Activated CD4-positive, alpha-beta T cell treated with anti-CD3 and anti-CD28 coated beads, Interleukin-10, Interleukin-2, amounts not matched to agents 100 ng/mL and 50 ng/mL, durations not matched to agents 16 hours and 8 hours (primary cell): ENCODE data around the gene ENOX2.
A peak's percentile ranks its signal among the peaks of the same experiment; 100 is the strongest.

Experiments used
- DNase-seq: peaks from one replicate; pipeline ENCODE4 v3.0.0-alpha.2; 2020

Gene ENOX2

DNA sequence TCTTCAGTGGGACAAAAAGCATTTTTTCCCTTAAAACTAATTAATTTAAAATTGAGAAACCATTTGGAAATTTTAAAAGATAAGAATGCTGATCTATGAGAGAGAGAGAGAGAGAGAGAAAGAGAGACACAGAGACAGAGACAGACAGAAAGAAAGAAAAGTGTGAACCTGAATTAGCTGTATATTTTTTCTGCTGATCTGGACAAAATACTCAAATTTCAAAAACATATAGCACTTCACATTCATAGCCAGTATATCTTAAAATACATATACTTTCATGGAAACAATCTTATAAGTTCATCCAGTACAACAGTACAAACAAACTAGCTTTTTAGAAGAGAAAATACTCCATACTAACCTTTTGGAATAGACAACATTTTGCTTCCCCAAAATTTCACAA, 18.4 kb downstream of the ENOX2 start:
- no peak for DNase-seq

DNA sequence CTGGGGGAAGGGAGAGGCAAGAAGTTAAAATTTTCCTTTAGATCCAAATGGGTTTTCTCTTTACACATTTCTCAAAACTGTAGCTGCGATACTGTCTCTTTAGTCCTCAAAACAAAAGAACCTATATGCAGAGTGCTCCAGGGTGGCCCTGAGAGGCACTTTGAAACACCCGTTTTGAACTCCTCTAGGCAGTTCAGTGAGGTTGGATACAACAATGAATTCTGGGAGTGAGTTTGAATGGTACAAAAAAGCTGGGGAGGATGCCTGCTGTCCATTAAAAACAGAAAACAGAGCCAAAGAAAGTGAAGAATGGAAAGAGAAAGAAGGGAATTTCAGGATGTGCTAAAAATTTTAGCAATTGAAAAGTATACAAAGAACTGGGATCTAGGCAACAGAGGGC, 23.1 kb downstream of the ENOX2 start:
- no peak for DNase-seq

DNA sequence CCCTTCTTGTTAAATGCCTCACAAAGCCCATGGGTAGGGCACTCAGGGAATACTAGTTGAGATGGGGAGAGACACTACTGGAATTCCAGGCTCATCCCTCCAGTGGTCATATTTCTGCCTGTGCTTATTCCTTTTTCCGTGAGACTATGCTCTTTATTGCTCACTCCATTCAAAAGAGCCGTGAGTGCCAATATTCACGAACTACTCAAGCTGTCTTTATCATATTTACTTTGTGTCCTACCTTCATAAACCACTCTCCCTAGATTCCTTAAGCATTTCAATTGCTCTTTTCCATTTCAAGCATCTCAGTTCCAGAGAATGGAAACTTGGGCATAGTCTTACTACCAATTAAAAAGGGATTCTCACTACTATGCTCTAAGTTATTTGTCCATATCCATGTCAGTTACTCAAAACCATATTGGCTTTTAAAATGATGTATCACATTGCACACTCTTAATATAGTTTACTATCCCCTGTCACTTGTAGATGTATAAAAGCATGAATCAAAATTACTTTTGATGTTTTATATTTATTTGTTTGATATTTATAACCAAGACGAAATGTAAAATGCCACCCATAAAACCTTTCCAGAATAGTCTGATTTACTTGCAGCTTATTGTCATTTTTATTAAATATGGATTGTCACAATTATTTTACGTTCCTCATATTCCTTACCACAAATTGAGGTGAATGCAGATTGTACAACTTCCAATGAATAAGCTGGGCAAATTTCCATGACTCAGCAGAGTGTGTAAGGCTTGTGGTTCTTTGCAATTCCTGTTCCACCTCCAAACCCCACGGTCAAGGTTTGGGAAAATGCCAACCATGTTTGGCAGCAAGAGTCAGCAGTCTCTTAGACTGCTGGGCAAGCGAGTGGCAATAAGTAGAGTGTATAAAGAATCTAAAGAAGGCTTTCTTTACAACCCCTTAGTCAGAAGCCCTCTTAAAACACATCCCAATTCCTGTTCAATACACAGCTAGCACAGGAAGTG, 24.4 kb downstream of the ENOX2 start:
- no peak for DNase-seq

DNA sequence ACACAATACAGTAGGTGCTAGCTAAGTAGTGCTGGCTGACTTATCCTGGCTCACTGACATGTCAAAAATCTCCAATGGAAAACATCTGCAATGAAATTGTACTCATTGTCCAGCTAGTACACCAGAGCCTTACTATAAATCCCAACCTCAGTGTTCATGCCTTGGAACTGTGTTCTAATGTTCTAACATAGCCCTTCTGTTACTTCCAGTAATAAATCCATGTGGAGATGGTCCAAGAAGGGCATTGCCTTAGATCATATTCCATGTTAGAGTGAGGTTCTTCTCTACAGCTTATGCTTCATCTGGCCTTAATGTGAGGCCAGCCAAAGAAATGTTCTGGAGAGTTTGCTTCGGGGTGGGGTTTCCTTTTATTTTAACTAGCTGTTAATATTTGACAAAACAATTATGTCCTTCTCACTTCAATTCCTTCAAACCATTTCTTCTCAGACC, 25.1 kb downstream of the ENOX2 start:
- no peak for DNase-seq

DNA sequence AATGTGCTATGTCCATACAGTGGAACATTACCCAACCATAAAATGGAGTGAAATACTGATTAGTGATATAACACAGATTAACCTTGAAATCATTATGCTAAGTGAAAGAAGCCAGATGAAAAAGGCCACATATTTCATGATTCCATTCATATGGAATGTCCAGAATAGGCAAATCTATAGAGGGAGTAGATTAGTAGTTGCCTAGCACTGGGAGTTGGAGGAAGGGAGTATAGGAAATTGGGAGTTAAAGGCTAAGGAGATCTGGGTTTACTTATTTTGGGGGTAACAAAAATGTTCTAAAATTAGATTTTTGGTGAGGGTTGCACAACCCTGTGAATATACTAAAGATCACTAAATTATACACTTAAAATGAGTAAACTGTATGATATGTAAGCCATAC, 26.8 kb downstream of the ENOX2 start:
- no peak for DNase-seq

DNA sequence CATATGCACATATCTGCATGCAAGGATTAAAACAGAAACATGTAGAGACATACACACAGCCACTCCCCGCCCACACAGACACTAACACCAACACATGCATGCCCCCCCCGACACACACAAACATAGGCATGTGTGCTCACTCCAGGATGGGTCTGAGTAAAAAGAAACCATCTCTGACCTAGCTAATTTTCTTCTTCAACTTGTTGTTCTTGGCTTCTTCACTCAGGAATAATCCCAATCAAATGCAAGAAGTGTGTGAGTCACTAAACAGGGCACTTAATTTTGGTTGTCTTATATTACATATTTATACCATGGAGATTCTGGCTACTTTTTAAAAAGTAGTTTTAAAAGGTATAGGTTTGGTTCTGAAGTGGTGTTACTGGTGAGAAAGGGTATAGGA, 28.3 kb downstream of the ENOX2 start:
- no peak for DNase-seq

DNA sequence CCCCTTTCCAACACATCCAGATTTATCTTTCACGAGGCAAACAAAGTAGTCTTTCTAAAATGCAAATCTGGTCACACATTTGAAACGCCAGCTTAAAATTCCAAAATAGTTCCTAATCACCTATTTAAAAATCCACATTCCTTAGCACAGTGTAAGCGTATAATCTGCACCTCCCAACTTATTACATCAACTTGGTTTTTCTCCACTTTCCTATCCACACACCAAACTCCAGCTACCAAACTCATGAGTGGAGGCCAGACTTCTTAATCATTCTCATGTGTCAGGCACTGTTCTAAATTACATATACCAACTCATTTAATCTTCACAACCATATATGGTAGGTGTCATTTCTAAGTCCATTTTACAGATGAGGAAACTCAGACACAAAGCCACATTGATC, 33.8 kb downstream of the ENOX2 start:
- no peak for DNase-seq

DNA sequence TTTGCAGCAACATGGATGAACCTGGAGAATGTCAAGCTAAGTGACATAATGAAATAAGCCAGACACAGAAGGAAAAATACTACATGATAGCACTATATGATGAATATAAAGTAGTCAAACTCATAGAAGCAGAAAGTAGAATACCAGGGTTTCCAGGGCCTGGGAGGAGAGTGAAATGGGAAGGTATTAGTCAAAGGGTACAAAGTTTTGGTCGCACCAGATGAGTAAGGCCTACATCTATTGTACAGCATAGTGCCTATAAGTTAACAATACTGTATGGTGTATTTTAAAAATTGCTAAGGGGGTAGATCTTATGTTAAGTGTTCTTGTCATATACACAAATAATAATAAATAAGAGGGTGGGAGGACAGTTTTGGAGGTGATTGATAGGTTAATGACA, 41.5 kb downstream of the ENOX2 start:
- peak; percentile 10 for DNase-seq

DNA sequence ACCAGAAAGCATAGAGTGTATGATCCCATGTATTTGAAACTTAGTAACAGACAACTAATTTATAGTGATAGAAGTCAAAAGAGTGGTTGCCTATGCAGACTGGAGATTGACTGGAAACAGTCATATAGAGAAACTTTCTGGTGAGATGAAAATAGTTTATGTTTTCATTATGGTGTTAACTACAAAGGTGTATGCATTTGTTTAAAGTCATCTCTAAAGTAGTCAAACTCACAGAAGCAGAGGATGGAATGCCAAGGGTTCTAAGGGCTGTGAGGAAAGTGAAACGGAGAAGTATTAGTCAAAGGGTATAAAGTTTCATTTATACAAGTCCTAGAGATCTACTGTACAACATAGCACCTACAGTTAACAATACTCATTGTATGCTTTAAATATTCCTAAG, 45.8 kb downstream of the ENOX2 start:
- peak; percentile 70 for DNase-seq

DNA sequence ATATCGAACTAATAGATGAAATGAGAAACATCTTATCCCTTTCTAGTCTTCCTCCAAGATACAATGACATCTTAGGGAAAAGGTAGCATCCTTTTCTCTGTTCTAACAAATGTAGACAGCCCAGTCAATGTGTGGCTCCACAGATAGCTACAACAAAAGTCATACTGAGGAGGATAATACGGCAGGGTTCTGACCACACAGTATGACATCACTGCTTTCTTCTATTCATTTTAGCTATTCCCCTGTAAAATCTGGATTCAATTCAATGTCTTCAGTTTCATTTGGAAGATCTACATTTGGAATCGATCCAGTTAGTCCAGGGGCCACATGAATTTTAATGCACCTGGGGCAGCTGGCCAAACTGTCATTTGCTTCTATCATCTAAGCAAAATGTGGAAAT, 51.4 kb downstream of the ENOX2 start:
- DNase-seq: peak; percentile 4

DNA sequence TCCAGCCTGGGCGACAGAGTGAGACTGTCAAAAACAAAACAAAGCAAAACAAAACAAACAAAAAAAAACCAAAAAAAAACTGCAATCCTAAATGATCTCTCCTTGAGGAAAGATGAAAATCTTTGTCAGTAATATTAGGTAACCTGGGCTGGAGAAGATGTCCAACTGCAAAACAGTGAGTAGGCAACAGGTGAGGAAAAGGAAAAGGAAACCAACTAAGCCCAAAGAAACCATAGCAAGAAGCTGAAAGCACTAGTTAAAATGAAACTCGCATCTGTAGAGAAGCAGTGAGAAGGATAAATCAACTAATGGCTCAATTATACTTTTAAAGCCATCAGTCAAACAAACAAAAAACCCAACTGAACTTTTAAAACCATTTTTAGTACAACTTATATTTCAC, 54.2 kb downstream of the ENOX2 start:
- DNase-seq: peak; percentile 24

DNA sequence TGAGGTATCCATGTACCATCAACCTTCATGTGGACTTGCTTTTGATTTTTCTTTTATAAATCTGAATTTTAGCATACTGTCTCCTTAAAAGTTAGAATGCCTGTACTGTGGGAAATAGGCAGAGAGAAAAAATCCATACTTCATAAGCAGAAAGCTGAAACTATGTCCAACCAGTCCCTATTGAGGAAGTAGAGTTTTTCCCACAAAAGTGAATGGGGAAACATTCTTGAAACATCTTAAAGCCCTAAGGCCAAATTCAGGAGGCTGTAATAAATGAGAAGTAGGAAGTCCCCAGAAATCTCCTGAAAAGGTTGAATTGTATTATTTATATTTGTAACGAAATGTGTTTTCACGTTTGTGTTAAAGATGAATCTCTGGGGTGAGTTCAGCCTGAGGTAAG, 56.3 kb downstream of the ENOX2 start:
- no peak for DNase-seq

DNA sequence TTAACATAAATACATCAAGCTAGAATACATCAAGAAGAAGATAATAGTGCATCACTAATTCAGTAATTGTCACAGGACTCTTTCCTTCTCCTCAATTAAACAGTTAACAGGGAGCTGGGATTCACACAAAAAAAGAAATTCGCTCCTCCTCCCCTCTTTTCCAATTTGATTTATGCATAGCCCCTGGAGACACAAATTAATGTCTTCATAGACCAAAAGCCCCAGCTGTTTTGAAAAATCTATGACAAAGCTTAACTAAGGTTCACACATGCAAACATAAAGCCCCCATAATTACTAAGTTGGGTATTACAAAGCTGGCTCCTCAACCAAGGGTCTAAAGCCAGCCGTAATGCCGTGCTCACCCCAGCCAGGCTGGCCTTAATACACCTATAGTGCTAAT, 61.2 kb downstream of the ENOX2 start:
- DNase-seq: no peak

DNA sequence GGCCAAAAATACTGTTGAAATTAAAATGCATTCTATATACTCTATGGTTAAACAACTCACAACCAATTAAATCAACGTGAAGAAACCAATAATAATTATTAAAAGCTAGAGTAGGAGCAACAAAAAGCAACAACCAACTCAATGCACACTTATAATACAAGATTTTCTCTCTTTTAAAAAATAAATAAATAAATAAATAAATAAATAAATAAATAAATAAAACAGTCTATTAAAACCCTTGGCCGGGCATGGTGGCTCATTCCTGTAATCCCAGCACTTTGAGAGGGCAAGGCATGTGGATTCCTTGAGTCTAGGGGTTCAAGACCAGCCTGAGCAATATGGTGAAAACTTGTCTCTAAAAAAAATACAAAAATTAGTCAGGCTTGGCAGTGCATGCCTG, 62.7 kb downstream of the ENOX2 start:
- no peak for DNase-seq

DNA sequence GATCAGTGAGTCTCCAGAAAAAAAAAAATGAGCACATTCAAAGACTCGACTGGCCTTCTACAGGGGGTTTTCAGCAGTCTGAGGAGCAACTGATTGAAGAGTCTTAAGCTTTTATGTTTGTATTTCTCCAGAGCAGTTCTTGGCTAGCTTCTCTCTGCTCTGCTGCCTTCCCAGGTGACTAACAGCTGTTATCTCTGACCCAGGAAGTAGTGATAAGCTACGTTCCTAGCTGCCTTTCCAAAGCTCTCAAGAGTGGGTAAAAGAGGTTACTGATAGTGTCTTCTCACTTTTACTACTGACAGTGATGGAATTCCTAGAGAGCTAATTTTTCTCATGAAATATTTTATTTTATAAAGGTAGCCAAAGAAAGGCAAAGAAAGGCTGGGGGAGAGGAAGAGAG, 66.6 kb downstream of the ENOX2 start:
- no peak for DNase-seq

DNA sequence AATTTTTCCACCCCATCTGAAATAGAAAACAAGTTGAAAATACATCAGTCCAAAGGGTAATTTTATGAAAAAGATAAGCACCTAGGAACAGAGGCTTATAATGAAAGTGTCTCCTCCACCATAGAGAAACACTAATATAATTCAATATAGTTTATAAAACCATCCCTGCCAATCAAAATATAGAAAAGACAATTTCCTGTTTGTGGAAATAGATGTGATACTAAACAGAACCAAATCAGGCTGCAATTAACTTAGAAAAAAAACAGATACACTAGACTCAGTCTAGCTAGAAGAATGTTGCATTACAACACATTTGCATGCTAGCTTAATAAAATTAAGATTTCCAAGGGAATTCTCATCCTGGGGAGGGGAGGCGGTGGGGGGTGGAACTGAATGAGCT, 68.2 kb downstream of the ENOX2 start:
- no peak for DNase-seq

DNA sequence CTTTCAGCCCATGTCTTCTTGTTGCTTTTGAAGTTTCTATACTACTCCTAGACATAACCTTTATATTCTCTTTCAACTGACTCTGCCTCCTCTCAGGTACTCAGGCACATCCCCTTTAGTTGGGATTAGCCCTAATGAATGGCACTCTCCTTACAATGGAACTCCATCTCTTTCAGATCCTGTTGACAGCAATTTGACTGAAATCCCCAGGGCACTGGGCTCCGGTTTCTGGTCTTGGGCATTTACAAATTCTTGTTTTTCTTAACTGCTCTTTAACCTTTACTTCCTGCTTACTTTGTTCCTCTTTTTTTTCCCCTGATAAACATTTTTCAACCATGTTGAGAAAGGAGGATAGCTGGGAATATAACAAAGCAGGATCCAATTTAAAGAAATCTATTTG, 68.9 kb downstream of the ENOX2 start:
- DNase-seq: no peak

DNA sequence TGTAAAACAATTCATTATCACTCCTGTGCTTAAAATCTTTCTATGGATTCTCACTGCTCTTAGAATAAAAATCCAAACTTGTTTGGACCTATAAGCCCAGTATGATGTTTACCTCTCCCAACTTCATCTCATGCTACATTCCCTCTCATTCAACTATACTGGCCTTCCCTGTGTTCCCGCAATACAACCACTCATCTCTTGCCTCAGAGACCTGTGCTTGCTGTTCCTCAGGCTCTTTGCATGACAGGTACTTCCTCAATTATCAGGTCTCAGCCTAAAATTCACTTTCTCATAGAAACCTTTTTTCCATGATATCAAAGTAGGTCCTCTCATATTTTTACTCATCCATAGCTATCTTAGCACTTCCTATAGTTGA, 71.7 kb downstream of the ENOX2 start:
- DNase-seq: no peak

DNA sequence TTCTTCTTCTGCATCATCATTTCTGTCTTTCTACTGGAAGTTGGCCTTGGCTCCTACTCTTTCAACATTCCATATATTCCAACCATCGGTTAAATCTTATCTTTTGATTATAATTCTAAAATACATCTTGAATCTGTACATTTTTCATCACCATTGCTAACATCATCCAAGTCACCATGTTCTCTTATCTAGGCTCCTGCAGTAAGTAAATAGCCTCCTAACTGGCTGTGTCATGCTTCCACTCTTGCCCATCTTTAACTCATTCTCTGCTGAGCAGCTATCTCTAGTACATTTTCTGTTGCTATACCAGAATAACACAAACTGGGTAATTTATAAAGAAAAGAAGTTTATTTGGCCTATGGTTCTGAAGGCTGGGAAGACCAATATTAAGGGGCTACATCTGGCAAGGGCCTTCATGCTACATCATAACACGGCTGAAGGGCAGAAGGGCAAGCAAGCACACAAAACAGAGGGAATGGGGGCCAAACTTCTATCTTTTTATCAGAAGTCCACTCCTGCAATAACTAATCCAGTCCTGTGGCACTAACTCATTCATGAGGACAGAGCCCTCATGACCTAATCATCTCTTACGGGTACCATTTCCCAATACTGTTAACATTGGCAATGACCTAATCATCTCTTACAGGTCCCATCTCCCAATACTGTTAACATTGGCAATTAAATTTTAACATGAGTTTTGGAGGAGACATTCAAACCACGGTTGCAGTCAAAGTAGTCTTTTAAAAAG, 72.2 kb downstream of the ENOX2 start:
- no peak for DNase-seq

DNA sequence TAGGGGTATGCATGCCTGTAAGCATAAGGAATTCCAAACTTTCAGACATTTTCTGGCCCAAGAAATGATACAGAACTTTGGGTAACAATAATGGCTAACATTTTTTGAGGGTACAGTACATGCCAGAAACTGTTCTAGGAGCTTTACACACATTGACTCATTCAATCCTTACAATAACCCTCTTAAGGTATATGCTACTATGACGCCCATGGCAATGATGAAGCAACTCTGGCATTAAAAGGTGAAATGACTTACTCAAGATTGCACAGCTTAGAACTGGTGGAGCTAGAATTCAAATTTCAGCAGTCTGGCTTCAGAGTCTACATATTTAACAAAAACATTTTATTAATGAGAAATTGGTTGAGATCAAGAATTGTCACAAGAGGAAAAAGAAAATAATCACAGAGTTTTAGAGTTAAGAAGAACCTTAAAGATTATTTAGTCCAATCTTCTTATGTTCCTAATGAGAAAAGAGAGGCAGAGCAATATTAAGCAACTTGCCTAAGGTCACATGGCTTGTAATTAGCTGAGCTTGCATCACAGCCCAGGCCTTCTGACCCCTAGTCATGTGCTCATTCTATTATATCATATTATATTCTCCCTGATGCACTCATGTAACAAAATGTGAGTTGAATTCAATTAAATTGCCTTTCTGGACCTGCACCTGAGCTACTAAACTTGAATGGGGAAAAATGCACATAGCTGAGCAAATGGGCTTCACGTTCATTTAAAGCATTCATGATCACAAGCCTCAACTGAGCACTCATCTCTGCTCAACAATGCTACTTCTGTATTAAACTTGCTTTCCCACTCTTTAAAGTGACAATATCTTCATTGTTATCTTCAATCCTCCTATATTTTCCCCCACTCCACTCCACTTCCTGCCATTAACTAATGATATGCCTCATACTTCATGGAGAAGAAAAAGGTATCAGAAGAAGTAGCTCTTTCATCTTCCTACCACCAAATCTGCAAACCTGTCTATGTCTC, 73.2 kb downstream of the ENOX2 start:
- no peak for DNase-seq

DNA sequence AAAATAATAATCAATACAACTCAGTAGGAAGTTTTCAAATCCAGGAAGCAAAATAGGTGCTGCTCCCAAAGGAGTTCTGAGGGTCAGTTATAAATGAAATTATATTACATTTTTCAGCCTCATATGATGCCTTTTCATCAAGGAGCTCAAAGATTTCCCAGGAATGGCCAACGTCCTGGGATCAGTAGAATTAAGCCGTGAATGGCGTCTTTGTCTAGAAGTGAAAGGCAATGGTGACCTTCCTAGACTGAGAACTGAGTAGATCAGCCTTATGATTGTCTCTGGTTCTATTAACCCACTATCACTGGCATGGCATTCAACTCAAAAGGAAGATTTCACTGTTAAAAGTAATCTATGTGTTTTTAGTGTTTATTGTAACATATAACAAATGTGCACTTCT, 74.4 kb downstream of the ENOX2 start:
- no peak for DNase-seq

DNA sequence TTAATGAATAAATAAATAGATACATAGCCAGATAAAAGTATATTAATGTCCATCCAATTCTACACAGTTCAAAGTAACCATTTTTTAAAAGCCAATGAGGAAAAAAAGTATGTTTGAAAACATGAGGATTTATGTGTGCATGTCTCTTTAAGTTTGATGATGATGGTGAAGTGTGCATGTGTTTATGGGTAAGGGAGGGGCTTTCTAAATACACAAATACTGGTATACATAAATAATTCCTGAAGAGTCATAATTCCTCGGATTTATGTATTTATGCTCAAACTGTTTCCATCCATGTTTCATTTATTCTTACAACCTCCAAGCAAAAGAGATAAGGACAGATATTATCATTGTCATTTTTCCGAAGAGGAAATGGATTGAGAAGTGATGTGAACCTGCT, 75.4 kb downstream of the ENOX2 start:
- no peak for DNase-seq

DNA sequence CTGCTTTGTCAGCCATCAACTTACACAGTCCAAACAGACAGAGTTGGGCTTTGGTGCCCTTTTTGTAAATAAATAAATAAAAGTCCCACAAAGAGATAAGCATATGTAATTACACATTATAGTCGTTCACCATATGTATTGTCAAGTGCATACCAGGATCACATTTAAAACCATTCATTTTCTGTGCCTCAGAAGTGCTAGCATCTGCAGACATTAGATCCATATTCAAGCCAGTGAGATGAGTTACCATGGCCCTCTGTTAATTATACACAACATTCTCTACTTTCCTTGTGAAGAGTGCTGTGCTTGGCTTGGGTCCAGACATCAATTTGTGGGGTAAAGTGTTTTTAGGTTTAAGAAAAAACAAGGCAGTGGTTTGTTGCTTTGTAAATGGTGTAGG, 76.8 kb downstream of the ENOX2 start:
- no peak for DNase-seq
